HFFc6 (cell line): ENCODE data around the gene PXMP4. TPM values are rescaled to one million over a fixed set of nuclear protein-coding genes. Genes with fewer than 3 reads are reported as not detected.
A peak's percentile ranks its signal among the peaks of the same experiment; 100 is the strongest.

ENCODE experiments used
- DNase-seq: peaks from one replicate; pipeline ENCODE4 v3.0.0-alpha.2; 2018
- H3K27ac Mint-ChIP-seq: 2 replicates; pipeline ENCODE4 v1.8.0; 2020; ENCODE audit warnings: mild to moderate bottlenecking, mixed read lengths
- H3K27me3 Mint-ChIP-seq: 2 replicates; pipeline ENCODE4 v1.8.0; 2021; ENCODE audit warnings: mild to moderate bottlenecking, moderate library complexity, mixed read lengths; ENCODE audit not compliant: insufficient read depth
- H3K36me3 Mint-ChIP-seq: 2 replicates; pipeline ENCODE4 v1.8.0; 2021; ENCODE audit warnings: low read depth, mixed read lengths
- H3K4me1 Mint-ChIP-seq: 2 replicates; pipeline ENCODE4 v1.8.0; 2020; ENCODE audit warnings: low read depth, mixed read lengths
- H3K4me3 Mint-ChIP-seq: 2 replicates; pipeline ENCODE4 v1.8.0; 2020; ENCODE audit warnings: mild to moderate bottlenecking, moderate library complexity, mixed read lengths
- H3K9me3 Mint-ChIP-seq: 2 replicates; pipeline ENCODE4 v1.8.0; 2020; ENCODE audit warnings: mild to moderate bottlenecking, mixed read lengths
- total RNA-seq, 6 experiments: library from RNA; stranded (reverse); fragmentation: NEBNext Ultra II Directional; extraction: Animal tissue kit (Norgen Biotek cat#: 25700); gene quantifications; 2 replicates in 1 of 6; 3 replicates in 5 of 6; pipeline ENCODE4 v1.2.3, GENCODE V29; 2021
- TF ChIP-seq, protein P1 (sequence below): fragments of 200-600 bp; sonication (generic); IDR thresholded peaks from 2 replicates; pipeline ENCODE4 v1.5.0; 2021; ENCODE audit warnings: antibody characterized with exemption, mild to moderate bottlenecking

The PXMP4 gene
- total RNA-seq, 6 experiments from 2014 or later = 8.3 to 14.4 (median 11.4) TPM

DNA sequence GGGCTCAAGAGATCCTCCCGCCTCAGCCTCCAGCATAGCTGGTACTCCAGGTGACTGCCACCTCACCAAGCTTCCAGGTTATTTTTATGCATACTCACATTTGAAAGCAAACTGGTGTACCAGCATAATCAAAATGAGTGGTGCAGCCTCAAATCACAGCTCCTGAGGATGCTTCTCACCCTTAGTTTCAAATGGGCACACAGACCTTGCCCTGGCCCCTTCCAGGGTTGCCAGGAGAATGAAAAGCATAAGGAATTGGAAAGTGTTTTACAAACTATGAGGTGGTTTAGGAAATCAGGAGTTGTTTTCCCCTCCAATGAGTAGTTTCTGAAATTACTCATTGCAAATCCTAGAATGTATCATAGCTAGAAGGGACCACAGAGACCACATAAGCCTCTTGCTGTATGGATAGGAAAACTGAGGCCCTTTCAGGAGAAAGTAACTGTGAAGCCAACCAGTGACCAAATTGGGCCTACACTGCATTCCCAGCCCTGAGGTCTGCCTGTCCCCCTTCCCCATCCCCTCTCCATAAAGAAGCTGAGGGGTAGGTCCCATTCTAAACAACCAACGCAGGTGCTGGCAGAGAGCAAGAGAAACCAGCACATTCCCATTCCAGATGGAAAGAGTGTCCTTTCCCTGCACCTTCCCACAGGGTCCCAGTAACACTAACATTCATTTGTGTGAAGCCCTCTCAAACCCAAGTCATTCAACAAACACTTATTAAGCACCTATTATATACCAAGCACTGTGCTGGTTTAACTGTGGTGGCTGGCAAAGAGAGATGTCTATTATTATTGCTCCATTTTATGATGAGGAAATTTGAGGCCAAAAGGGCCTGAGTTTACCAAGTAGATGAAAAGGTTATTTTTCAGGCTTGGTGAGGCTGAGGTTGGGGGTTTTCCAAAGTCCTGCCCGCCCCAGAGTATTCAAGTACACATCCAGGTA lies 31.8 kb downstream of the PXMP4 start:
- no peaks in the 10 kb centered on the region for H3K9me3 Mint-ChIP-seq
- no peaks in the 10 kb centered on the region for H3K36me3 Mint-ChIP-seq
- TF ChIP-seq, protein P1, sequence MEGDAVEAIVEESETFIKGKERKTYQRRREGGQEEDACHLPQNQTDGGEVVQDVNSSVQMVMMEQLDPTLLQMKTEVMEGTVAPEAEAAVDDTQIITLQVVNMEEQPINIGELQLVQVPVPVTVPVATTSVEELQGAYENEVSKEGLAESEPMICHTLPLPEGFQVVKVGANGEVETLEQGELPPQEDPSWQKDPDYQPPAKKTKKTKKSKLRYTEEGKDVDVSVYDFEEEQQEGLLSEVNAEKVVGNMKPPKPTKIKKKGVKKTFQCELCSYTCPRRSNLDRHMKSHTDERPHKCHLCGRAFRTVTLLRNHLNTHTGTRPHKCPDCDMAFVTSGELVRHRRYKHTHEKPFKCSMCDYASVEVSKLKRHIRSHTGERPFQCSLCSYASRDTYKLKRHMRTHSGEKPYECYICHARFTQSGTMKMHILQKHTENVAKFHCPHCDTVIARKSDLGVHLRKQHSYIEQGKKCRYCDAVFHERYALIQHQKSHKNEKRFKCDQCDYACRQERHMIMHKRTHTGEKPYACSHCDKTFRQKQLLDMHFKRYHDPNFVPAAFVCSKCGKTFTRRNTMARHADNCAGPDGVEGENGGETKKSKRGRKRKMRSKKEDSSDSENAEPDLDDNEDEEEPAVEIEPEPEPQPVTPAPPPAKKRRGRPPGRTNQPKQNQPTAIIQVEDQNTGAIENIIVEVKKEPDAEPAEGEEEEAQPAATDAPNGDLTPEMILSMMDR = no peak
- peaks cover 3% of the 10 kb centered on the region for H3K27me3 Mint-ChIP-seq
- H3K4me3 Mint-ChIP-seq = no peak overlapping the region
- DNase-seq = no peak
- peaks cover 31% of the 10 kb centered on the region for H3K4me1 Mint-ChIP-seq
- H3K27ac Mint-ChIP-seq = no peak overlapping the region

GRCh38 chr20:33687370-33687915 lies 32.7 kb downstream of the PXMP4 start:
- Mint-ChIP-seq H3K36me3 (no peaks in the 10 kb centered on the region), H3K27ac (no peak overlapping the region), H3K4me1 (peaks cover 35% of the 10 kb centered on the region), H3K9me3 (no peaks in the 10 kb centered on the region), H3K4me3 (no peak overlapping the region; the same call in 1 of the 2 replicates), H3K27me3 (peaks cover 3% of the 10 kb centered on the region)
- no peak for DNase-seq
- TF ChIP-seq, protein P1 = no peak

DNA sequence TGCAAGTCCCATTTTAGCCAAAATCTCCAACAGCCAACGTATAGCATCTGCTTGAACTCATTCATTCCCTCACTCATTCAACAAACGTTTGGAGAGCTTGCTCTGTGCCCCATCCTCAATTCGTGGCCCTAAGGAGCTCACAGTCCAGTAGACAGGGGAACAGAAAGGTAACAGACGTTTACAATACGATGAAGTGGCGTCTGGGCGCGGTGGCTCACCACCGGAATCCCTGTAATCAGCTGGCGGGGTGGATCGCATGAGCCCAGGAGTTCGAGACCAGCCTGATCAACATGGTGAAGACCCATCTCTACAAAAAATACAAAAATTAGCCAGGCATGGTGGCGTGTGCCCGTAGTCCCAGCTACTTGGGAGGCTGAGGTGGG lies 33.1 kb downstream of the PXMP4 start:
- peaks cover 3% of the 10 kb centered on the region for H3K27me3 Mint-ChIP-seq
- TF ChIP-seq, protein P1 = no peak

DNA sequence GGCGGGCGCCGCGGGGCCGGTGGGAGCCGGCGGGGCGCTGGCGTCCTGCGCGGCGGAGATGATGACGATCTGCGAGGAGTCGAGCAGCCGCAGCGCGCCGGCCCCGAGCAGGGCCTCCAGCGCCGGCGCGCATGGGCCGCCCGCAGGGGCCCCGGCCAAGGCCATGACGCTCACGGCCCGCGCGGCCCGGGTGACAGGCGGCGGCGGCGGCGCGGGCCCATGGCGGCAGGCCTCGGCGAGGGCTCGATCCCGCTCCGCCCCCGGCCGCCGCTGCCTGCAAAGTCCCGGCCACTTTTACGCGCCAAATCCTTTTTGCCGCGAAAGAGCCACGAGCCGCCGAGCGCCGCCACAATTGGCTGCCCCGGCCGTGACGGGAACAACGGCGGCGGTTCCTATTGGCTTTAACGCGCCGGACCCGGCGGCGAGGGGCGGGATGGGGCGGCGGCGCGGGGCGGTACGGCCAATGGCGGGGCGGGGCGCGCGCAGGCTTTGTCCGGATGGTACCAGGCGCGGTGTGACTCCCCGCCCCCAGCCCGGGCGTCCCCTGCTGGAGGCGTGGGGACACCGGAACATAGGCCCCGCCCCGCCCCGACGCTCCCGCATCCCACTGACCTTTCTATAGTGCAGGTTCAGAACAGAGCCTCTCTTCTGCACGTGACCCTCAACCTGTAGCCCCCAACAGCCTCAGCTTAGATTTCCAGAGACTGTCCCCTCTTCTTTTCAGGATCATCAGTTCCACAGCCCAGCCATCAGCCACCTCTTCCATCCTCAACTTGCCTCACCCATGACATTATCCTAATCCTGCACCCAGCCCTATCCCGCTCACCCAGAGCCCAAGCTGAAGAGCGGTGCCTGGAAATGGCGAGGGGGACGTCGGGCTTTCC lies 33.8 kb downstream of the PXMP4 start, which contains the start of gene E2F1:
Gene E2F1, minus strand, starts transcription at position 286 of the 884 bp plus-strand sequence. Its CDS starts 121 bp downstream, at position 165.
- peaks cover 44% of the 10 kb centered on the region for H3K4me1 Mint-ChIP-seq
- H3K36me3 Mint-ChIP-seq = no peaks in the 10 kb centered on the region
- peak within 1 kb of the TSS; percentile 89 for H3K4me3 Mint-ChIP-seq

More for the DNA sequence above, 33.1 kb downstream of the PXMP4 start:
- DNase-seq = no peak
- Mint-ChIP-seq H3K36me3 (no peaks in the 10 kb centered on the region), H3K27ac (peak overlapping the region; percentile 56), H3K4me1 (peaks cover 38% of the 10 kb centered on the region), H3K9me3 (no peaks in the 10 kb centered on the region), H3K4me3 (peak overlapping the region; percentile 81)

More for the DNA sequence above, 33.8 kb downstream of the PXMP4 start, which contains the start of gene E2F1:
- DNase-seq = peak; percentile 90
- Mint-ChIP-seq H3K27me3 (peaks cover 3% of the 10 kb centered on the region), H3K9me3 (no peaks in the 10 kb centered on the region), H3K27ac (peak within 1 kb of the TSS; percentile 82)
- TF ChIP-seq, protein P1 = peak; percentile 64
